ENCODE results near the gene MPZL2. TPM values are rescaled to one million over a fixed set of nuclear protein-coding genes. Genes with fewer than 3 reads are reported as not detected.

MPZL2 gene
- total RNA-seq, 1 experiment from 2014 or later, result 1.8 TPM

- Histone ChIP-seq H3K9me3 (ENCODE audit: control insufficient read depth, insufficient read depth, low read depth, low read length) (no peaks in the 10 kb centered on the region), H3K27ac (ENCODE audit: low read length) (no peak overlapping the region), H3K4me1 (ENCODE audit: control insufficient read depth, insufficient read depth, low read length) (no peaks in the 10 kb centered on the region), H3K4me3 (ENCODE audit: low read depth in 2 of 2, low read length in 2 of 2) (no peak overlapping the region), H3K27me3 (ENCODE audit: control insufficient read depth, insufficient read depth, low read length) (peaks cover 48% of the 10 kb centered on the region), H3K36me3 (ENCODE audit: control insufficient read depth, insufficient read depth, low read length) (no peaks in the 10 kb centered on the region)
- BruUV-seq (replicated peaks), result no TSS peak
- POLR2A ChIA-PET, result no interaction called here
- ATAC-seq, result no peak
- CTCF ChIA-PET, result no interaction called here
- no peak for TF ChIP-seq CTCF (IDR thresholded peaks at IDR 0.05)
- no peak for TF ChIP-seq POLR2AphosphoS5 (IDR thresholded peaks at IDR 0.05; ENCODE audit: low read depth, low read length)
- TF ChIP-seq REST (IDR thresholded peaks at IDR 0.05; ENCODE audit: insufficient read depth in 1 of 2, low read depth in 2 of 2, low read length in 1 of 2), result no peak
- TF ChIP-seq TCF7L2 (IDR thresholded peaks at IDR 0.05; ENCODE audit: low read depth, low read length), result no peak
- TF ChIP-seq SIN3A (IDR thresholded peaks at IDR 0.05; ENCODE audit: borderline replicate concordance, insufficient read depth, low read depth, low read length), result no peak
- intact Hi-C loops (cut with micrococcal nuclease; ENCODE audit: unreplicated experiment), result no loop called here
- in situ Hi-C loops (cut with HindIII; ENCODE audit: low pct_unique_long_range_greater_than_20kb, low sequenced_read_pairs), result no loop called here
- DNase-seq (ENCODE audit: low read depth, low spot score), result no peak
Observed at GRCh38 chr11:118212131-118212725, 51.9 kb downstream of the MPZL2 start.

GRCh38 chr11:118211006-118211405, 53.1 kb downstream of the MPZL2 start:
- TF ChIP-seq TCF7L2 (IDR thresholded peaks at IDR 0.05; ENCODE audit: low read depth, low read length) (no peak), REST (IDR thresholded peaks at IDR 0.05; ENCODE audit: insufficient read depth in 1 of 2, low read depth in 2 of 2, low read length in 1 of 2) (no peak), CTCF (IDR thresholded peaks at IDR 0.05) (no peak), POLR2AphosphoS5 (IDR thresholded peaks at IDR 0.05; ENCODE audit: low read depth, low read length) (no peak), SIN3A (IDR thresholded peaks at IDR 0.05; ENCODE audit: borderline replicate concordance, insufficient read depth, low read depth, low read length) (no peak)
- CTCF ChIA-PET, result interaction anchor here (0.6 kb wide), 1 partner anchor 107 kb away, joined by 10 read pairs; no protein-coding TSS in a partner anchor
- Histone ChIP-seq H3K27me3 (ENCODE audit: control insufficient read depth, insufficient read depth, low read length) (peaks cover 58% of the 10 kb centered on the region), H3K27ac (ENCODE audit: low read length) (no peak overlapping the region), H3K9me3 (ENCODE audit: control insufficient read depth, insufficient read depth, low read depth, low read length) (no peaks in the 10 kb centered on the region), H3K4me1 (ENCODE audit: control insufficient read depth, insufficient read depth, low read length) (no peaks in the 10 kb centered on the region), H3K36me3 (ENCODE audit: control insufficient read depth, insufficient read depth, low read length) (no peaks in the 10 kb centered on the region), H3K4me3 (ENCODE audit: low read depth in 2 of 2, low read length in 2 of 2) (no peak overlapping the region)
- no TSS peak for BruUV-seq (replicated peaks)
- ATAC-seq, result no peak
- in situ Hi-C loops (cut with HindIII; ENCODE audit: low pct_unique_long_range_greater_than_20kb, low sequenced_read_pairs), result no loop called here
- POLR2A ChIA-PET, result interaction anchor here (0.6 kb wide), 1 partner anchor 179 kb away, joined by 5 read pairs; no protein-coding TSS in a partner anchor
- intact Hi-C loops (cut with micrococcal nuclease; ENCODE audit: unreplicated experiment), result no loop called here
- no peak for DNase-seq (ENCODE audit: low read depth, low spot score)

Data from Panc1 (cell line).